Mesenchymal stem cell (in vitro differentiated cells and primary cell): ENCODE data around the gene IL17RC.

Source experiments
- DNase-seq: peaks from one replicate; pipeline ENCODE4 v3.0.0-alpha.2; 2013
- H2AFZ ChIP-seq: one replicate; pipeline ENCODE4 v1.6.1; 2013; ENCODE audit warnings: low read depth, mild to moderate bottlenecking, control low read depth, inconsistent platforms, low read length, moderate library complexity
- H2AK5ac ChIP-seq: 2 replicates; pipeline ENCODE4 v1.6.1; 2013; ENCODE audit warnings: low read length, moderate library complexity, mild to moderate bottlenecking, inconsistent platforms; ENCODE audit not compliant: severe bottlenecking
- H2BK120ac ChIP-seq: one replicate; pipeline ENCODE4 v1.6.1; 2013; ENCODE audit warnings: low read depth, mild to moderate bottlenecking, inconsistent platforms, low read length, moderate library complexity
- H2BK12ac ChIP-seq, 2 experiments: one replicate each; pipeline ENCODE4 v1.6.1; 2013; ENCODE audit warnings: inconsistent platforms in 2 of 2, low read length in 2 of 2, mild to moderate bottlenecking in 2 of 2, moderate library complexity in 2 of 2, control low read depth in 1 of 2
- H2BK15ac ChIP-seq: one replicate; pipeline ENCODE4 v1.6.1; 2013; ENCODE audit warnings: mild to moderate bottlenecking, low read depth, inconsistent platforms; ENCODE audit not compliant: poor library complexity, severe bottlenecking
- H2BK5ac ChIP-seq: 2 replicates; pipeline ENCODE4 v1.6.1; 2013; ENCODE audit warnings: low read depth, mild to moderate bottlenecking, low read length, control low read depth, inconsistent platforms; ENCODE audit not compliant: poor library complexity, severe bottlenecking
- H3K14ac ChIP-seq, 2 experiments: one replicate each; pipeline ENCODE4 v1.6.1; 2013; ENCODE audit warnings: inconsistent platforms in 2 of 2, low read length in 2 of 2, control low read depth in 1 of 2, mild to moderate bottlenecking in 1 of 2, moderate library complexity in 1 of 2
- H3K18ac ChIP-seq, 2 experiments: one replicate each; pipeline ENCODE4 v1.6.1; 2013; ENCODE audit warnings: inconsistent platforms in 2 of 2, low read length in 2 of 2, control low read depth in 1 of 2, low read depth in 1 of 2, mild to moderate bottlenecking in 1 of 2
- H3K23ac ChIP-seq, 2 experiments: one replicate each; pipeline ENCODE4 v1.6.1; 2013; ENCODE audit warnings: inconsistent platforms in 2 of 2, low read length in 2 of 2, mild to moderate bottlenecking in 2 of 2, moderate library complexity in 2 of 2, control low read depth in 1 of 2
- H3K27ac ChIP-seq: 2 replicates; pipeline ENCODE4 v1.5.1; 2013; ENCODE audit warnings: mild to moderate bottlenecking, moderate library complexity, low read length, control low read depth, inconsistent platforms; ENCODE audit not compliant: poor library complexity, severe bottlenecking
- H3K27me3 ChIP-seq, 2 experiments: 2 replicates each; pipeline versions ENCODE4 v1.6.1 to v1.7.0; 2013; ENCODE audit warnings: low read length in 2 of 2, mild to moderate bottlenecking in 2 of 2, moderate library complexity in 2 of 2, control low read depth in 1 of 2, inconsistent platforms in 1 of 2; ENCODE audit not compliant: control insufficient read depth in 1 of 2, insufficient read depth in 1 of 2
- H3K36me3 ChIP-seq, 2 experiments: 2 replicates each; pipeline versions ENCODE4 v1.6.1 to v1.7.0; 2013; ENCODE audit warnings: low read length in 2 of 2, control low read depth in 1 of 2, inconsistent platforms in 1 of 2, low read depth in 1 of 2, mild to moderate bottlenecking in 1 of 2; ENCODE audit not compliant: insufficient read depth in 2 of 2, control insufficient read depth in 1 of 2
- H3K4ac ChIP-seq, 2 experiments: one replicate each; pipeline ENCODE4 v1.6.1; 2013; ENCODE audit warnings: inconsistent platforms in 2 of 2, low read length in 2 of 2, mild to moderate bottlenecking in 2 of 2, moderate library complexity in 2 of 2, control low read depth in 1 of 2, low read depth in 1 of 2
- H3K4me1 ChIP-seq: 2 replicates; pipeline ENCODE4 v1.6.1; 2013; ENCODE audit warnings: low read depth, low read length, control low read depth; ENCODE audit not compliant: control insufficient read depth, insufficient read depth
- H3K4me2 ChIP-seq: 2 replicates; pipeline ENCODE4 v1.6.1; 2013; ENCODE audit warnings: low read length, mild to moderate bottlenecking, inconsistent platforms; ENCODE audit not compliant: poor library complexity, severe bottlenecking
- H3K4me3 ChIP-seq, 2 experiments: 2 replicates each; pipeline versions ENCODE4 v1.5.1 to v1.7.0; 2013; ENCODE audit warnings: low read length in 2 of 2, mild to moderate bottlenecking in 2 of 2, control low read depth in 1 of 2, low read depth in 1 of 2; ENCODE audit not compliant: insufficient read depth in 1 of 2
- H3K79me1 ChIP-seq: replicated peaks from 2 replicates; pipeline ENCODE4 v1.6.1; 2013; ENCODE audit warnings: mild to moderate bottlenecking, control low read depth, low read length, inconsistent platforms; ENCODE audit not compliant: poor library complexity, severe bottlenecking
- H3K9ac ChIP-seq: 2 replicates; pipeline ENCODE4 v1.7.0; 2013; ENCODE audit warnings: mild to moderate bottlenecking, low read length, moderate library complexity
- H3K9me3 ChIP-seq: 2 replicates; pipeline ENCODE4 v1.7.0; 2013; ENCODE audit warnings: mild to moderate bottlenecking, low read length; ENCODE audit not compliant: control insufficient read depth
- H4K8ac ChIP-seq: one replicate; pipeline ENCODE4 v1.6.1; 2013; ENCODE audit warnings: inconsistent platforms, mild to moderate bottlenecking, low read length, moderate library complexity
- H4K91ac ChIP-seq: one replicate; pipeline ENCODE4 v1.6.1; 2013; ENCODE audit warnings: mild to moderate bottlenecking, low read length, inconsistent platforms
- WGBS: methylation state at CpG from one replicate; pipeline ENCODE4 v1.1.7; 2013; ENCODE audit warnings: mixed read lengths; 5-methylcytosine and 5-hydroxymethylcytosine counted together

IL17RC gene

DNA sequence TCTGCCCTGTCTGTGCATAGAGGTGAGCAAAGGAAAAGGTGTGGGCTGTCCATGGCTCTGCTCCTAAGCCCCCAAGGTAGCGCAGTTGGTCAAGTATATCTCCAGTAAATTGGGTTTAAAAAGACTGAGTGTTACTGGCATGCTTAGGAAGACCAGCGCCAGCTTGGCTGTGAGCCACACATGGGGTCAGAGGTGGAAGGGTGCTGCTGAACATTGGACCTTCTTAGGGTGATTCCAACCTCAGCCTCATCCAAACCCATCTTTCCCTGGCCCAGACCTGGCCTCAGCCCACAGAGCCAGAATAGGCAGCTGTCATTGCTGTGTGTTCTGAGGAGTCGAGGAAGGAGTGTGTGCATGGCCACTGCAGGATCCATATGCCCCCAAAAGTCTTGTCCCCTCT is 8.6 kb upstream of the IL17RC start:
- Histone ChIP-seq H3K27me3 (no peaks in the 10 kb centered on the region), H2BK120ac (no peak overlapping the region), H3K18ac (no peak overlapping the region), H3K9ac (no peak overlapping the region), H3K4ac (no peak overlapping the region), H2AK5ac (no peak overlapping the region), H4K8ac (no peak overlapping the region), H3K14ac (no peak overlapping the region), H3K36me3 (no peaks in the 10 kb centered on the region), H3K23ac (no peak overlapping the region), H3K4me1 (peaks cover 10% of the 10 kb centered on the region), H3K79me1 (no peaks in the 10 kb centered on the region), H4K91ac (no peak overlapping the region), H3K4me3 (no peak overlapping the region), H3K9me3 (no peaks in the 10 kb centered on the region), H3K27ac (no peak overlapping the region), H2BK12ac (no peak overlapping the region), H3K4me2 (no peak overlapping the region), H2AFZ (no peak overlapping the region), H2BK5ac (no peak overlapping the region), H2BK15ac (no peak overlapping the region)
- DNase-seq = no peak
- WGBS = 92% methylated on average over 3 of the region's 3 CpGs

DNA sequence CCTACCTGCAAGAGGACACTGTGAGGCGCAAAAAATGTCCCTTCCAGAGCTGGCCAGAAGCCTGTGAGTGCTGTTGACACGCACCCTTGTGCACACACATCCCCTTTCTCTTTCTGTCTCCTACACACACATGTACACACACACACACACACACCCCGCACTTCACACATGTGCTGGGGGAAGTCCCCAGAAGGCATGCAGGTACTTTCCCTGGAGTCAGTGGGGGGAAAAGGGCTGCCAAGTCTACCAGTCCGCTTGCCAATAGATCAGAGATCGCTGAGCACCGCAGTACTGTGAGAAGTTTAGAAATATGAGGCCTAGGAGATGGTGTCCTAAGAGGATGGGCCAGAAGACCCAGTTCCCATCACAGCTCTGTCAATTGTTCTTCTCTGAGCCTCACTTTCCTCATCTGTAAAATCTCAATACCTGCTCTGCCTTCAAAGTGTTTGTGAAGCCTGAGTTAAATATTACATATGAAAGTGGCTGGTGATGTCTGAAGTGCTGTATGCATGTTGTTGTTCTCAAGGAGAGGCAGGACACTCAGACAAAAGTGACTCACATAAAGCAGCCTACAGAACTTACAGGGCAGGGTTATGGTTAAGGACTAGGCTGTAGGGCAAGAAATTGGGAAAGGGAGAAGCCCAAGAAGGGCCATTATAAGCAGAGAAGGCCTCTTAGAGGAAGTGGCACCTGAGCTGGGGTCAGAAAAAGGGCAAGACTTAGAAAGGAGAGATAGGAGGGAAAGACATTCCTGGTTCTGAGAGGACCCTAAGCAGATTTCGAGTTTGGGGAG is 7.5 kb upstream of the IL17RC start:
- H2BK120ac ChIP-seq = no peak overlapping the region
- no peak overlapping the region for H3K14ac ChIP-seq
- H3K9me3 ChIP-seq = no peaks in the 10 kb centered on the region
- H3K23ac ChIP-seq = no peak overlapping the region
- no peak overlapping the region for H3K4ac ChIP-seq
- H3K27me3 ChIP-seq = no peaks in the 10 kb centered on the region
- H2BK5ac ChIP-seq = no peak overlapping the region
- no peak overlapping the region for H2BK12ac ChIP-seq
- H4K91ac ChIP-seq = no peak overlapping the region
- no peaks in the 10 kb centered on the region for H3K36me3 ChIP-seq
- H3K27ac ChIP-seq = no peak overlapping the region
- 93% methylated on average over 6 of the region's 7 CpGs for WGBS
- H4K8ac ChIP-seq = no peak overlapping the region
- DNase-seq = no peak
- H3K18ac ChIP-seq = no peak overlapping the region
- H3K4me2 ChIP-seq = no peak overlapping the region
- no peak overlapping the region for H3K9ac ChIP-seq
- no peaks in the 10 kb centered on the region for H3K79me1 ChIP-seq
- H2BK15ac ChIP-seq = no peak overlapping the region
- no peak overlapping the region for H3K4me3 ChIP-seq
- peaks cover 10% of the 10 kb centered on the region for H3K4me1 ChIP-seq
- no peak overlapping the region for H2AFZ ChIP-seq
- no peak overlapping the region for H2AK5ac ChIP-seq

DNA sequence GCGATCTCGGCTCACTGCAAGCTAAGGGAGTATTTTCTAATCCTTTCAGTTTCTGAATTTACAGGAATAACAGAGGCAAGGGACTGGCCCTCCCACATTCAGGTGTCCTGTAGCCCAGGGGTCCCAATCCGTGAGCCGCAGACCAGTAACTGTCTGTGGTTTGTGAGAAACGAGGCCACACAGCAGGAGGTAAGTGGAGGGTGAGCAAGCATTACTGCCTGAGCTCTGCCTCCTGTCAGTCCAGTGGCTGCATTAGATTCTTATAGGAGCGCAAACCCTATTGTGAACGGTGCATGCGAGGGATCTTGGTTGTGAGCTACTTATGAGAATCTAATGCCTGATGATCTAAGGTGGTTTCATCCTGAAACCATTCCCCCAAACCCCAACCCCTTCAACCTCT is 5.0 kb upstream of the IL17RC start:
- Histone ChIP-seq H4K91ac (no peak overlapping the region), H3K4me2 (no peak overlapping the region), H2BK15ac (no peak overlapping the region), H3K9me3 (no peaks in the 10 kb centered on the region), H2AFZ (no peak overlapping the region), H3K4me3 (no peak overlapping the region), H3K27ac (no peak overlapping the region), H2AK5ac (no peak overlapping the region), H3K23ac (no peak overlapping the region), H2BK5ac (no peak overlapping the region), H3K79me1 (no peaks in the 10 kb centered on the region), H3K18ac (no peak overlapping the region), H3K27me3 (no peaks in the 10 kb centered on the region), H3K9ac (no peak overlapping the region), H3K4ac (peak overlapping the region in 1 of 2 experiments; percentile 3), H3K14ac (no peak overlapping the region), H2BK12ac (peak overlapping the region in 1 of 2 experiments; percentile 7), H4K8ac (no peak overlapping the region), H3K36me3 (no peaks in the 10 kb centered on the region), H3K4me1 (peaks cover 33% of the 10 kb centered on the region), H2BK120ac (no peak overlapping the region)
- DNase-seq = peak; percentile 25
- 70% methylated on average over 6 of the region's 8 CpGs for WGBS

DNA sequence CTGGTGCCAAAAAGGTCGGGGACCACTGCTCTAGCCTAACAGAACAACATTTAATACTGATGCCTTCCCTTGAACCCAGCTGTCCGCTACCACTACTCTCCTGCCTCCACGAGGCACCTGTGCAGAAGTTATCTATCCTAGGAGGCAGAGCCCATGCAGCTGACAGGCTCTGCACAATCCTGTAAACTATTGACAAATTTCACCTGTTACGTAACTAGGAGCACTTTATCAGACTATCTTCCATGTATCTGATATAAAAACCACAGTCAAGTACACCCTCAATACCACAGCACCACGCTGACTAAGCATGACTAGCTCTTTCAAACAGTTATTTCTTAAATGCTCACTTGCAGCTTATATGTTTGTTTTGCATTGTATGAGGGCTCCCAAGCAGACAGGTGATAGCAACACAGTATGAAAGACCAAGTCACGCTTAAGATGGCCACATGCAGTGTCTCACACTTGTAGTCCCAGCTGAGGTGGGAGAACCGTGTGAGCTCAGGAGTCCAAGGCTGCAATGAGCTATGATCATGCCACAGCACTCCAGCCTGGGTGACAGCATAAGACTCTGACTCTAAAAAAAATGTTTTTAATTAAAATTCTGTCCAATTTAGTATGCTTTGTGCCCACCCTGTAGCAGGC is 4.5 kb upstream of the IL17RC start:
- 81% methylated on average over 7 of the region's 7 CpGs for WGBS
- DNase-seq = peak; percentile 70
- no peak overlapping the region for H4K8ac ChIP-seq
- no peak overlapping the region for H3K18ac ChIP-seq
- peaks cover 38% of the 10 kb centered on the region for H3K4me1 ChIP-seq
- H2AFZ ChIP-seq = no peak overlapping the region
- no peaks in the 10 kb centered on the region for H3K9me3 ChIP-seq
- H4K91ac ChIP-seq = no peak overlapping the region
- H2BK120ac ChIP-seq = no peak overlapping the region
- no peak overlapping the region for H3K23ac ChIP-seq
- H2BK12ac ChIP-seq = peak overlapping the region in 1 of 2 experiments; percentile 48
- peaks cover 2% of the 10 kb centered on the region for H3K79me1 ChIP-seq
- no peak overlapping the region for H3K27ac ChIP-seq
- no peak overlapping the region for H3K4me3 ChIP-seq
- H3K4me2 ChIP-seq = no peak overlapping the region
- no peak overlapping the region for H2BK5ac ChIP-seq
- no peak overlapping the region for H3K4ac ChIP-seq
- no peak overlapping the region for H2AK5ac ChIP-seq
- H2BK15ac ChIP-seq = no peak overlapping the region
- H3K36me3 ChIP-seq = no peaks in the 10 kb centered on the region
- H3K9ac ChIP-seq = no peak overlapping the region
- H3K27me3 ChIP-seq = no peaks in the 10 kb centered on the region
- no peak overlapping the region for H3K14ac ChIP-seq
